ENCODE results near the gene FOSB. TPM values are rescaled to one million over a fixed set of nuclear protein-coding genes. Genes with fewer than 3 reads are reported as not detected.

FOSB gene
- total and polyA plus RNA-seq, 7 donors, result 1.1 to 28.1 (median 11.0) TPM

- 89 to 92% methylated on average over 15 of the region's 15 CpGs for WGBS, 2 donors
- TF ChIP-seq POLR2A (IDR thresholded peaks at IDR 0.05) (no peak), POLR2AphosphoS5 (IDR thresholded peaks at IDR 0.05) (no peak), CTCF (IDR thresholded peaks at IDR 0.05) (no peak)
- intact Hi-C loops (cut with DNase I), result no loop called here
Measured at GRCh38 chr19:45488708-45489107, 20.9 kb downstream of the FOSB start.

GRCh38 chr19:45489216-45489855 lies 21.5 kb downstream of the FOSB start:
- Histone ChIP-seq H3K27me3 (no peaks in the 10 kb centered on the region), H3K27ac (no peak overlapping the region), H3K36me3 (peaks cover 0 to 7% (median 0%) of the 10 kb centered on the region in 4 donors), H3K4me3 (no peak overlapping the region), H3K4me1 (peaks cover 0 to 27% (median 21%) of the 10 kb centered on the region in 4 donors), H3K9me3 (no peaks in the 10 kb centered on the region)
- DNase-seq, result no peak
- 86 to 93% methylated on average over 20 of the region's 20 CpGs for WGBS, 2 donors
- TF ChIP-seq CTCF (IDR thresholded peaks at IDR 0.05), result no peak
- TF ChIP-seq POLR2AphosphoS5 (IDR thresholded peaks at IDR 0.05), result no peak
- no peak for TF ChIP-seq EP300 (IDR thresholded peaks at IDR 0.05)
- TF ChIP-seq POLR2A (IDR thresholded peaks at IDR 0.05), result no peak
- intact Hi-C loops (cut with DNase I), result no loop called here

More at GRCh38 chr19:45488708-45489107, 20.9 kb downstream of the FOSB start:
- Histone ChIP-seq H3K27ac (no peak overlapping the region), H3K9me3 (no peaks in the 10 kb centered on the region), H3K4me1 (peaks cover 0 to 22% (median 19%) of the 10 kb centered on the region in 4 donors), H3K4me3 (no peak overlapping the region), H3K36me3 (peaks cover 0 to 7% (median 0%) of the 10 kb centered on the region in 4 donors), H3K27me3 (no peaks in the 10 kb centered on the region)
- no peak for DNase-seq

- peak overlapping the region; percentile 82 to 85 (median 83) for H3K27ac ChIP-seq
- TF ChIP-seq CTCF (IDR thresholded peaks at IDR 0.05) (no peak), POLR2A (IDR thresholded peaks at IDR 0.05) (no peak), POLR2AphosphoS5 (IDR thresholded peaks at IDR 0.05) (no peak), EP300 (IDR thresholded peaks at IDR 0.05) (no peak)
- H3K36me3 ChIP-seq, result peaks cover 0 to 7% (median 0%) of the 10 kb centered on the region in 4 donors
- WGBS, 2 donors, result 90% methylated on average over 5 of the region's 5 CpGs
- DNase-seq, result no peak
- H3K4me1 ChIP-seq, result peaks cover 0 to 31% (median 26%) of the 10 kb centered on the region in 4 donors
- H3K27me3 ChIP-seq, result no peaks in the 10 kb centered on the region
- H3K4me3 ChIP-seq, result peak overlapping the region; percentile 53 to 70 (median 60)
- intact Hi-C loops (cut with DNase I), result no loop called here
- no peaks in the 10 kb centered on the region for H3K9me3 ChIP-seq
Measured at GRCh38 chr19:45492137-45492626, 24.4 kb downstream of the FOSB start.

- intact Hi-C loops (cut with DNase I), result no loop called here
- H3K36me3 ChIP-seq, result peaks cover 0 to 7% (median 0%) of the 10 kb centered on the region in 4 donors
- DNase-seq, result peak; percentile 92
- no peaks in the 10 kb centered on the region for H3K9me3 ChIP-seq
- H3K4me1 ChIP-seq, result peaks cover 0 to 37% (median 30%) of the 10 kb centered on the region in 4 donors
- no peaks in the 10 kb centered on the region for H3K27me3 ChIP-seq
- peak overlapping the region; percentile 82 to 85 (median 83) for H3K27ac ChIP-seq
- TF ChIP-seq CTCF (IDR thresholded peaks at IDR 0.05) (no peak), POLR2AphosphoS5 (IDR thresholded peaks at IDR 0.05) (peak; percentile 14 to 58 (median 23))
- H3K4me3 ChIP-seq, result peak overlapping the region; percentile 53 to 70 (median 60)
- WGBS, 2 donors, result 4 to 8% methylated on average over 32 of the region's 32 CpGs
Measured at GRCh38 chr19:45492627-45493470, 25.1 kb downstream of the FOSB start.

All from sigmoid colon (tissue), 7 donors.